Stimulated activated CD4-positive, alpha-beta T cell treated with anti-CD3 and anti-CD28 coated beads, Interleukin-15, amount 100 ng/mL, for 24 hours (primary cell): ENCODE results near the gene CFD.
"Not testable (repeated sequence)": the region's sequence is repeated elsewhere in the genome, so short reads cannot be mapped to it uniquely, and the experiment has no call there.

Experiments used
- DNase-seq: peaks from one replicate; pipeline ENCODE4 v3.0.0-alpha.2; 2020

The CFD gene

DNA sequence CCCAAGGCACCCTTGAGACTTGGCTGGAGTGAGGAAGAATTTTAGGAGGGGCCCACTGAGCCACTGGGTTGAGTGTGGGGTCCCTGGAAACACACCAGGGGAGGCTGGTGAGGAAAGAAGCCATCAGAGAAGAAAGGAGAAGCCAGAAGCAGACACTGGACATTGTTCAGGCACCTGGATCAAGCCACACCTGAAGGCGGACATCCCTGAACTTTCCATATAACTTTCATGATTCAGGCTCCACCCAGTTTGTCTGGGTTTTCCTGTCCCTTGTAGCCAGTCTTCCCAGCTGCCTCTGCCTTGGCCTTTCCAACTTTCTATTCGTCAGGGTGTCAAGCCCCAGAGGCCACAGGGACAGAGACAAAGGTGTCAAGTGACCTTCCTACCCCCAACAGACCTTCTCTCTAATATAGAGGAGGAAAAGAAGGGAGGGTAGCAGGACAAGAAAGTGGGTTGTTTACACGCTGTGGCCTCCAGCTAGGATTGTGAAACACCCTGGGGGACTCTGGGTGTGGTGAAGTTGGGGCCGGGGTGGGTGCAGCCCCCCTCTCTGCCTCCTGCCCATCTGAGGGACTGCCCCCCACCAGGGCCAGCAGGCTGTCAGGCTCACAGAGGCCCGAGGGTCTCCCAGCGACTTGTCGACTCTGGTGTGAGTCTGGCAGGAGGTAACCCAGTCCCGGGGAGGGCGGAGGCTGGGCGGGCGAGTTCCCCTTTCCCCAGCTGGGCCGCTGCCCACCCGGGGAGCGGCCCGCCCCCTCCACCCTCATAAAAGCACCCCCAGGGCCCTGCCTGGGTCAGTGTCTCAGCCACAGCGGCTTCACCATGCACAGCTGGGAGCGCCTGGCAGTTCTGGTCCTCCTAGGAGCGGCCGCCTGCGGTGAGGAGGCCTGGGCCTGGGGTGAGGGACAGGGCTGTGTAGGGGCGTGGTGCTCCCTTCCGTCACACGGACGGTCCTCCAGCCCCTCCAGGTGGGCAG lies at the start of gene CFD:
Gene CFD, plus strand, starts transcription at position 797 of the 976 bp plus-strand sequence. Its CDS starts 26 bp downstream, at position 823.
- DNase-seq, result no peak

DNA sequence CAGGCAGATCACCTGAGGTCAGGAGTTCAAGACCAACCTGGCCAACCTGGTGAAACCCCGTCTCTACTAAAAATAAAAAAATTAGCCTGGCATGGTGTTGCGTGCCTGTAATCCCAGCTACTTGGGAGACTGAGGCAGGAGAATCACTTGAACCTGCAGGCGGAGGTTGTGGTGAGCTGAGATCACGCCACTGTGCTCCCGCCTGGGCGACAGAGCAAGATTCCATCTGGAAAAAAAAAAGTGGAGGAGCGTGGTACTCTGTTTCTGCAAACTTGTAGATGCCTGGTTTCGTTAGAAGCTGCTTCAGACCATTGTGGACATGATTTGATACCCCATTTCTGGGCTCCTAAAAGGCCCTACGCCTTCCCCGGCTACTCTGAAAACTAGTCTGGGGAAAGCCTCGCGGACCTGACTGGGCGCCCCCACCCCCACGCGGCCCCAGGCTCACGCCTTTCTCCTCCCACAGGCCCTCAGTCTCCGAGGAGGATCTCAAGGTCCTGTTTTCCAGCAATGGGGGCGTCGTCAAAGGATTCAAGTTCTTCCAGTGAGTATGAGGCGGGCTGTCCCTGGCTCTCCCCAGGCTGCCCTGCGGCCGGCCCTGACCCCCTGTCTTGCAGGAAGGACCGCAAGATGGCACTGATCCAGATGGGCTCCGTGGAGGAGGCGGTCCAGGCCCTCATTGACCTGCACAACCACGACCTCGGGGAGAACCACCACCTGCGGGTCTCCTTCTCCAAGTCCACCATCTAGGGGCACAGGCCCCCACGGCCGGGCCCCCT lies 49.2 kb upstream of the CFD start:
- no peak for DNase-seq

DNA sequence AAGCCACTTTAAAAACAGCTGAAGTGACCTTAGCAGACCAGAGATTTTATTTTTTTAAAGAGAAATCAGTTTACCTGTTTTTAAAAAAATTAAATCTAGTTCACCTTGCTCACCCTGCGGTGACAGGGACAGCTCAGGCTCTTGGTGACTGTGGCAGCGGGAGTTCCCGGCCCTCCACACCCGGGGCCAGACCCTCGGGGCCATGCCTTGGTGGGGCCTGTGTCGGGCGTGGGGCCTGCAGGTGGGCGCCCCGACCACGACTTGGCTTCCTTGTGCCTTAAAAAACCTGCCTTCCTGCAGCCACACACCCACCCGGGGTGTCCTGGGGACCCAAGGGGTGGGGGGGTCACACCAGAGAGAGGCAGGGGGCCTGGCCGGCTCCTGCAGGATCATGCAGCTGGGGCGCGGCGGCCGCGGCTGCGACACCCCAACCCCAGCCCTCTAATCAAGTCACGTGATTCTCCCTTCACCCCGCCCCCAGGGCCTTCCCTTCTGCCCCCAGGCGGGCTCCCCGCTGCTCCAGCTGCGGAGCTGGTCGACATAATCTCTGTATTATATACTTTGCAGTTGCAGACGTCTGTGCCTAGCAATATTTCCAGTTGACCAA lies 48.5 kb upstream of the CFD start:
- DNase-seq, result no peak

DNA sequence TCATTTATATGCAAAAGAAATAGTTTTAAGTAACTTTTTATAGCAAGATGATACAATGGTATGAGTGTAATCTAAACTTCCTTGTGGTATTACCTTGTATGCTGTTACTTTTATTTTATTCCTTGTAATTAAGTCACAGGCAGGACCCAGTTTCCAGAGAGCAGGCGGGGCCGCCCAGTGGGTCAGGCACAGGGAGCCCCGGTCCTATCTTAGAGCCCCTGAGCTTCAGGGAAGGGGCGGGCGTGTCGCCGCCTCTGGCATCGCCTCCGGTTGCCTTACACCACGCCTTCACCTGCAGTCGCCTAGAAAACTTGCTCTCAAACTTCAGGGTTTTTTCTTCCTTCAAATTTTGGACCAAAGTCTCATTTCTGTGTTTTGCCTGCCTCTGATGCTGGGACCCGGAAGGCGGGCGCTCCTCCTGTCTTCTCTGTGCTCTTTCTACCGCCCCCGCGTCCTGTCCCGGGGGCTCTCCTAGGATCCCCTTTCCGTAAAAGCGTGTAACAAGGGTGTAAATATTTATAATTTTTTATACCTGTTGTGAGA lies 47.9 kb upstream of the CFD start:
- no peak for DNase-seq

DNA sequence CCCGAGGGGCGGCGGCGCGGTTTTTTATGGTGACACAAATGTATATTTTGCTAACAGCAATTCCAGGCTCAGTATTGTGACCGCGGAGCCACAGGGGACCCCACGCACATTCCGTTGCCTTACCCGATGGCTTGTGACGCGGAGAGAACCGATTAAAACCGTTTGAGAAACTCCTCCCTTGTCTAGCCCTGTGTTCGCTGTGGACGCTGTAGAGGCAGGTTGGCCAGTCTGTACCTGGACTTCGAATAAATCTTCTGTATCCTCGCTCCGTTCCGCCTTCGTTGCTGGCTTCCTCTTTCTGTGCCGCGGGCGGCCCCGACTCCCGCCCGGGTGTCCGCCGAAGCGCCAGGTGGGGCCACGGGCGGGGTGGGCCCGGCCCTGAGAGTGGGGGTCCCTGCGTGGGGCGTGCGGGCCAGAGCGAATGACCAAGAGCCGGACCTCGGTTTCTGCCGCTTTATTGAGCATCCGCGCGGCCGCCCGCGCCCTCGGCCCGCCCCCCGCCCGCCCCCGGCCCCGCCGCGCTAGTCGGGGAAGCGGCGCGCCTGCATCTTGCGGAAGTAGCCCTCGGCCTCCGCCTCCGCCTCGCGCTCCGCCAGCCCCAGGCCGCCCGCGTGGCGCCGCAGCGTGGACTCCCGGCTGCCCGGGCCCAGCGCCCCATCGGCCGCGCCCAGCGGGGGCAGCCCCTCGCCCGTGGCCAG lies 47.3 kb upstream of the CFD start:
- DNase-seq, result no peak

DNA sequence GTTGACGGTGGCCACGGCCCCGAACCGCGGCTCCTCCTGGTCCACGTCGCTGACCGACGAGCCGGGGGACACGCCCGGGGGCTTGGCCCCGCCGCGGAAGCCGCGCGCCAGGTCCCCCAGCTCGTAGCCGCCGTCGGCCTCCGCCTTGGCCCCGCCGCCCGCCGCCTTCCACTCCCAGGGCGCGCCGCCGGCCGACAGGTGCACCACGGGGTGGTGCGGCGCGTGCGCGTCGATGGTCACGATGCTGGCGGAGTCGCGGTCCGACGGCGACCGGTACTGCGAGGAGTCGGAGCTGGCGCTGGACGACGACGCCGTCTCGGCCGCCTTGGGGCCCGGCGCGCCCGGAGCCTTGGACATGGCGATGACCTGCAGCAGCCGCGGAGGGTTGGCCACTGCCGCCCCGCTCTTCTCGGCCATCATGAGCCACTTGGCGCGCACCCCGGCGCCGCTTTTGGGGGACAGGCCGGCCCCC lies 46.7 kb upstream of the CFD start:
- no peak for DNase-seq

DNA sequence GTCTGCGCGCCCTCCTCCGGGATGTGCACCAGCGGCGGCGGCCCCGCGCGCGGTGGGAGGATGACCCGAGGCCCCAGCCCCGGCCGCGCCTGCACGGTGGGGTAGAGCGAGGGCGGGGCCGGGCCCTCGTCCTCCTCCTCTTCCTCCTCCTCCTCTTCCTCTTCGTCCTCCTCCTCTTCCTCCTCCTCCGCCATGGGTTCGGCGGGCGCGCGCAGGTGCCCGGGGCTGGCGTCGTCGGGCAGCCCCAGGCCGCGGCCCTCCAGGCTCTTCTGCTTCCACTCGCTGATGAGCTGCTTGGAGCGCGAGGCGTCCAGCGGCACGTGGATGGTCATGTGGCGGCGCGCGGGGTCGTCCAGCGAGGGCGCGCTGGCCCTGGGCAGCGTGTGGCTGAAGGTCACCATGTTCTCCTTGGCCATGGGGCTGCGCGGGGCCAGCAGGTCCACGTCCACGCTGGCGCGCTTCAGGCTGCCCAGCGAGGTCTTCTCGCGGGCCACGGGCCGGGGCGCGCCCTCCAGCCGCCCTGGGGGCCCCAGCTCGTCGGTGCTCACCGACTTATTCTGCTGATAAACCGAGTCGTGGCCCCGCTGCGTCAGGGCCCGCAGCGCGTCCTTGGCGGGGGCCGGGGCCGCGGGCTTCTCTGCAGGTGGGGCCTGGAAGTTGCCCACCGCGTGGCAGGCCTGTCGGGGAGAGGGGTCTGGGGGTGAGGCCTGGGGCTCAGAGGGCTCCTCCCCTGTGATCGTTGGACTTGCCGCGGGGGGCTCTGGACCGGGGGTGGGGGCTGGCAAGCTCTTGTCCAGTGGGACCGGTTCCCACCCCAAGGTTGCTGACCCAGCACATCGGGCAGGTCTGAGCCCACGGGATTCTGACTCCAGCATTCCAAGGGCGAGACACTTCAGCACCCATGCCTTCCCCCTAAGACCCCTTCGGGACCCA lies 46.0 kb upstream of the CFD start:
- DNase-seq, result no peak

DNA sequence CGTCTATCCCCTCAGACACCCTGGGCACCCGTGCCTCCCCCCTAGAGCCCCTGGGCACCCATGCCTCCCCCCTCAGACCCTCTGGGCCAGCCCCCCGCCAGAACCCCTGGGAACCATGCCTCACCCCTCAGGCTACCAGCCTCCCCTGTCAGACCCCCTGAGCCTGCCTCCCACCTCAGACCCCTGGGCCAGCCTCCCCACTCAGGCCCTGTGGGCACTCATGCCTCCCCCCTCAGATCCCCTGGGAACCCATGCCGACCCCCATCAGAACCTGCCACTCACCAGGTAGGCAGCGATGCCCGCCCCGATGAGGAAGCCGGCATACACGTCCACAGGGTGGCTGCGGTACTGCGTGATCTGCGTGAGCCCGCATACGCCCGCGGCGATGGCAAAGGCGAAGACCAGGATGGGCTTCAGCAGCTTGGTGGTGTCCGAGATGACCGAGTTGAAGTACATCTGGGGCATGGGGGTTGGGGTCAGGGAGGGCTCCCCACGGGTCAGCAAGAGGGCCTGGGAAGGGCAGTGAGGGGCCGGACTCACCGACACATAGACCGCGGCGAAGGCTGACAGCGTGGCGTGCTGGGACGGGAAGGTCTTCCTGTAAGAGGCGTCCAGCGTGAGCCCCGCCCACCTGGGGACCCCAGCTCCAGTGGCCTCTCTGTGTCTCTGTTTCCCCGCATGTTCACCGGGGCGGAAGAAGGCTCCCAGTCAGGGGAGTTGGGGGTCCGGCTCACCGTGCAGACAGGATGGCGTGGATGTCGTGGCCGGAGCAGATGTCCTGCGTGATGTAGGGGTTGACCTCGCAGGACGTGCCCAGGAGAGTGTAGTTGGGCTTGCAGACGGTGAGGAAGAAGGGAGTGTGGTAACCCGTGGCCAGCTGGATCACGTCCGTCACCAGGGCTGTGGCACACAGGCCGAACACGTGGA lies 45.0 kb upstream of the CFD start:
- no peak for DNase-seq

DNA sequence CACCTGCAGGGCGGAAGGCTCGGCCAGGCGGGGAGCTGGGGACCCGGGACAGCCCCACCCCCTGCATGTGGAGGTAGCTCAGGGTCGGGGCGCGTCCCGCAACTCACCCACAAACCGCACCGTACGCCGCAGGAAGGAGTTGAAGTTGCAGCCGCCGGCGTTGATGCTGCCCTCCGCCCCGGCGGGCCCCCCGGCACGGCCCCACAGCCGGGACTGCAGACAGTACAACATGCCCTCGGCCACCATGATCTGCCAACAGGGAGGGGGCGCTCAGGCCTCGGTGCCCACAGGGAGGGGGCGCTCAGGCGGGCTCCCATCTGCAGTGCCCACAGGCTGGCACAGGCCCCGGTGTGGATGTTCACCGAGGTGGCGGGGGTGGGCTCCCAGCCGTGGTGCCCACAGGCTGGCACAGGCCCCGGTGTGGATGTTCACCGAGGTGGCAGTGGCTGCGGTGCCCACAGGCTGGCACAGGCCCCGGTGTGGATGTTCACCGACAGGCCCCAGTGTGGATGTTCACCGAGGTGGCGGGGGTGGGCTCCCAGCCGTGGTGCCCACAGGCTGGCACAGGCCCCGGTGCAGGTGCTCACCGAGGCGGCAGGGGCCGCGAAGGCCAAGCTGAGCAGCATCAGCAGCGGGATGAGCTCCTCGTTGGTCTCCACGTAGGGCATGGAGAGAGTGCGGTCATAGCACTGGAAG lies 44.2 kb upstream of the CFD start:
- DNase-seq, result no peak

DNA sequence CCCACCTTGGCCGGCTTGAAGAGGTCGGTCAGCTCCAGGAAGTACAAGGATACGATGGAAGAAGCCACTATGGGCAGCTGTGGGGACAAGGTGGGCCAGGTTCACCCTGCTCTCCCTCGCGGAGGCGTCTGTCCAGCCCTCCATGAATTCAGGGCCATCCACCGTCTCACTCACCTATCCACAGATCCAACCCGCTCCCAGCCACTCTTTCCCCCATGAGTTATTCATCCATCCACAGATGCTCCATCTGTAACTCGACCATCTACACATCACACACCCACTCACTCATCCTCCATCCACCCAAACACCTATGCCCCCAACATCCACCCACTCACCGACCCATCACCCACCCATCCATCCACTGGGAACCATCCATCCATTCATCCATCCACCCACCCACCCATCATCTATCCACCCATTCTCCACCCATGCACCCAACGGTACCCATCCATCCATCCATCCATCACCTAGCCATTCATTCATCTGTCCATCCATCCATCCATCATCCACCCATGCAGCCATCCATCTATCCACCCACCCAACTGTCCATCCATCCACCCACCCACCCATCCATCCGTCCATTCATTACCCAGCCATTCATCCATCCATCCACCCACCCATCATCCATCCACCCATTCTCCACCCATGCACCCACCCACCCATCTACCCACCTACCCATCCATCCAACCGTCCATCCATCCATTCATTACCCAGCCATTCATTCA lies 43.5 kb upstream of the CFD start:
- no peak for DNase-seq

DNA sequence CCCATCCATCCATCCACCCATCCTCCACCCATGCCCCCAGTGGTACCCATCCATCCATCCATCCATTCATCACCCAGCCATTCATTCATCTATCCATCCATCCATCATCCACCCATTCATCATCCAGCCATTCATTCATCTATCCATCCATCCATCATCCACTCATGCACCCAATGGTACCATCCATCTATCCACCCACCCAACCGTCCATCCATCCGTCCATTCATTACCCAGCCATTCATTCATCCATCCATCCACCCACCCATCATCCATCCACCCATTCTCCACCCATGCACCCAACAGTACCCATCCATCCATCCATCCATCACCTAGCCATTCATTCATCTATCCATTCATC lies 43.0 kb upstream of the CFD start:
- DNase-seq, result no peak

DNA sequence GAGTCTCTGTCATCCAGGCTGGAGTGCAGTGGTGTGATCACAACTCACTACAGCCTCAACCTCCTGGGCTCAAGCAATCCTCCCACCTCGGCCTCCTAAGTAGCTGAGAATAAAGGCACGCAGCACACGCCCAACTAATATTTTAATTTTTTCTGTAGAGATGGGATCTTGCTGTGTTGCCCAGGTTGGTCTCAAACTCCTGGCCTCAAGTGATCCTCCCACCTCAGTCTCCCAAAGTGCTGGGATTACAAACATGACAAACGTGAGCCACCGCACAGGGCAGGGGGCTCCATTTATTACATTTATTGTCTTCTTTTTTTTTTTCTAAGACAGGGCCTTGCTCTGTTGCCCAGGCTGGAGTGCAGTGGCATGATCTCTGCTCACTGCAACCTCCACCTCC lies 39.3 kb upstream of the CFD start:
- DNase-seq, result not testable (repeated sequence)

DNA sequence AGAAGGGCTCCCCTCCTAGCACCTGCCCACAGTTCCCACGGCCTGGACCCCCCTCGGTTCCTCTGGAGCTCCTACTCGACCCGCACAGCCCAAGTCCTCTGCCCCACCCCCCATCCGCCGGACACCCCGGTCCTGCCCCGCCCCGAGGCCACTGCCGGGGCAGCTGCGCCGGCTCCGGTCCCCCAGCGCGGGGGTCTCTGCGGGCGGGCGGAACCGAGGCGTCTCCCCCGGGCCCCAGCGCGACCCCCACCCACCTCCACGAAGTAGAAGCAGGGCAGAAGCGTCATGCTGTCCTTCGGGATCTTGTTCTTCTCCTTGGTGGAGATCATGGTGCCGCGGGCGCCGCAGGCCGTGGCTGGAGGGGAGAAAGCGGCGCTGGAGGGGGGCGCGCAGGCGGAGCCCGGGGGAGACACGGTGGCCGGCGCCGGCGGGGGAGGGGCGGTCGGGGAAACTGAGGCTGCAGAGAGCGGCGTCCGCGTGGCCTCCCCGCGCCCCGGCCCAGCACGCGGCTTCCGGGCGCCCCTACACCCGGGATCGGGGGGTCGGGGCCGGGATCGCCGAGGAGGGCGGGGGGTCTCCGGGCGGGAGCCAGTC lies 38.1 kb upstream of the CFD start:
- no peak for DNase-seq

DNA sequence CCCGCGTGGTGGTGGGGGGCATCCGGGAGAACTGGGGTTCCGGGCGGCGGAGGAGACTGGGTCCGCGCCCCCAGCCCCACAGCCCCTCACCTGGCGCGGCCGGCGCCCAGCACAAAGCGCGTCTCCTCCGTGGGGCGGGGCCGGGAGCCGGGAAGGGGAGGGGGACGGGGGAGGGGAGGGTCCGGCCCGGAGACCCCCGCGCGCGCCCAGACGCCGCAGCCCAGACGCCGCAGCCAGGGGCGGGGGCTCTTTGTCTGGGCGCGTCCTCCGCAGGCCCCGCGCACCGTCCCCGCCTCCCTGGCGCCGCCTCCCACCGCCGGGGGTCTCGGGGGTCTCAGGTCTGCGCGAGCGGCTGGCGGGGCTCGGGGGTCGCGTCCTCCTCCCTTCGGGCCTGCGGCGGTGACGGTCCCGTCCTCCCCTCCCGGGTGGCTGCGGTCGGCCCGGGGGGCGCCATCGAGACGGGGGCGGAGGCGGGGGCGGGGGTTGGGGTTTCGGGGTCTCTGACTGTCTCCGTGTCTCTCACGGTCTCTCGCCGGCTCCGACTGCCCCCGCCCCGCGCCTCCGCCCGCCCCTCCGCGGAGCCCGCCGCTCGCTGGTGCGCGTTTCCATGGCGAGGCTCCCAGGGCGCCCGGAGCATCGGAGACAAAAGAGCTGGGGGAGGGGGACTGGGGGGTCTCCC lies 37.5 kb upstream of the CFD start, which contains the start of gene PLPPR3:
Gene PLPPR3, minus strand, starts transcription at position 131 of the 679 bp plus-strand sequence. CDS start 396 bp downstream, outside the sequence.
- no peak for DNase-seq

DNA sequence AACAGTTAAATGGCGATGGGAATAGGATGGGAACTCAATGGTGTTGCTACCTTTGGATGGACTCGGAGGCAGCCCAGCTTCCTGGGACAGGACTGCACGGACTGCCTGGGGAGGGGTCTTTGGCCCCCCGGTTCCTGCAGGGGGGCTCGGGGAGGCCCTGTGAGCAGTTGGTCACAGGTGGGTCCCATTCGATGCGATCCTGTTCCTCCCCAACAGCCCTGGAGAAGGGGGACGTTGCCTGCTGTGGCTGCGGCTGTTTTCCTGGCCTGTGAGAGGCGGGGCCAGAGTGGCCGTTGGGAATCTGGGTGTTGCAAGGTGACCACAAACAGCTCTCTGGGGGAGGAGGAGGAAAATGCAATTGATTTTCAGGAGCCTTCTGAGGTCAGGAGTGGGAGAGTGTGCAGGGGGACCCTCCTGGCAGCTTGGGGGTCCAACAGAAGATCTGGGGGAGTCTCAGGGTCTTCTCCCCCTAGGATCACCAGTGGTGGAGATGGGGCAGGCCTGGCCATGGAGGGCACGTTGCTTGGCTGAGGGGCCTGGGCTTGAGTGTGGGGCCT lies 35.8 kb upstream of the CFD start:
- no peak for DNase-seq

DNA sequence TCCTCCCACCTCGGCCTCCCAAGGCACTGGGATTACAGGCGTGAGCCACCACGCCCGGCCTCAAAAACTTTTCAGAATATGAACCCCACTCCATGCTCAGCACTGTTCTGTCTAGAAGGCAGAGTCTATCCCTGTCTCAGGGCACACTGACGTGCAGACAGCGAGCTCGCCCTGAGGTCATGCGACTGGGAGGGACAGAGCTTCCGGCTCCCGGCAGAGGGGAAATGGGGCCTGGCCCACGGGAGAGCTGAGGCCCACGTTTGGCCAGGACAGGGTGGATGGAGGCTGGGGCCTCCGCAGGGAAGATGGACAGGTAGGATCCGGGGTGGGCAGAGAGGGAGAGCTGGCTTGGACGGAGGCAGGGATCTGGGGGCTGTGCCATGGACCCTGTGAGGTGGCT lies 34.6 kb upstream of the CFD start:
- DNase-seq, result no peak

DNA sequence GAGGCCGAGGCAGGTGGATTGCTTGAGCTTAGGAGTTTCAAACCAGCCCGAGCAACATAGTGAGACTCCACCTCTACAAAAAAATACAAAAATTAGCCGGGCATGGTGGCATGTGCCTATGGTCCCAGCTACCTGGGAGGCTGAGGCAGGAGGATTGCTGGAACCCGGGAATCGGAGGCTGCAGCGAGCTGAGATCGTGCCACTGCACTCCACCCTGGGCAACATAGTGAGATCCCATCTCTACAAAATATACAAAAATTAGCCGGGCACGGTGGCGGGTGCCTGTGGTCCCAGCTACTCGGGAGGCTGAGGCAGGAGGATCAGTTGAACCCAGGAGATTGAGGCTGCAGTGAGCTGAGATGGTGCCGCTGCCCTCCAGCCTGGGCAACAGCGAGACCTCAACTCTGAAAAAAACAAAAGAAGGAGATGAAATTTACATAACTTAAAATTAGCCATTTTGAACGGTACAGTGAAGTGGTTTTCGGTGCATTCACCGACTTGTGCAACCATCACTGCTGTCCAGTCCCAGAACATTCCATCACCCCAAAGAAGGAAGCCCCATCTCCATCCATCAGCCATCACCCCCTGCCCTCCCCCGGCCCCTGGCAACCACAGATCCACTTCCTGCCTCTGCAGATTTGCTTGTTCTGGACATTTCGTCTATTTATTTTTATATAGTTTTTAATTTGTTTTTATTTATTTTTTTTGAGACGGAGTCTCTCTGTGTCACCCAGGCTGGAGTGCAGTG lies 33.4 kb upstream of the CFD start:
- DNase-seq, result no peak
